GM19035 (cell line): Measurements from ENCODE around the gene TMEM150C.
"Not testable (repeated sequence)": the region's sequence is repeated elsewhere in the genome, so short reads cannot be mapped to it uniquely, and the experiment has no call there.

Source experiments
- ATAC-seq: cut with Tn5 transposase; IDR thresholded peaks from one replicate; pipeline ENCODE4 v1.9.1; 2021; ENCODE audit not compliant: unreplicated experiment

TMEM150C gene

DNA sequence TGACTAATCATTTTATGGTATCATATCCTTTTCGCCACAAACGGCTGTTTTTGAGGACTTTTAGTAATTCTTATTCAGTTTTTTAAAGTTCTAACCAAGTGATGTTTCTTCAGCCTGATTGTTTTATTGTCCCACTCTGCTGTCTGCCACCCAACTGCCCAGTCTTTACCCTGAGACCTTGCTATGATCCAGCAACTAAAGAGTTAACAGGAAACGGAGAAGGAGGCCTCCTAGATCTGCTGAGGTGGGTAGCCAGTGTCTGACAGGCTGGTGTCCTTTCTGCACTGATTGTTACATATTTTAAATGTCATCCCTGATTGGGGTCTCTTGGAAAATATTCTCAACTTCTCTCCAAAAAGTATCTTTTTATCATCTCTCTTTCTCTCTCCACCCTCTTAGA, 7.9 kb upstream of the TMEM150C start:
- no peak for ATAC-seq

DNA sequence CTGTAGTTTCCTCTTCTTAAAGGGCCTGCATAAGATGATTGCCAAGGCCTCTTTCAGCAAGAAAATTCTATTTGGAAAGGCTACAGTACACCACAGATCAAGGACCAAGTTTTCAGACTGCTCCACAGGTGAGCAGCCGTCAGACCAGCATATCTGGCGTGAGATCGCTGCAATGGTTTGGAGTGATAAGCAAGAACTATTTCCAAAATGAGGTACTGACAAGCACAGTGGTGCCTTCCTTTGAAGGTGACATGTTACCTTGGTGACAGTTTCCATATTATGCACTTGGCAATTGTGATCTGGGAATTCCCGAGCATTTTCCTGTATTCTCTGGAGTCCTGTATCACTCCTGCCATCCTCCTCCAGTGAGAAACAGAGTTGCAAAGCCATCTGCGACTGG, 7.3 kb upstream of the TMEM150C start:
- no peak for ATAC-seq

DNA sequence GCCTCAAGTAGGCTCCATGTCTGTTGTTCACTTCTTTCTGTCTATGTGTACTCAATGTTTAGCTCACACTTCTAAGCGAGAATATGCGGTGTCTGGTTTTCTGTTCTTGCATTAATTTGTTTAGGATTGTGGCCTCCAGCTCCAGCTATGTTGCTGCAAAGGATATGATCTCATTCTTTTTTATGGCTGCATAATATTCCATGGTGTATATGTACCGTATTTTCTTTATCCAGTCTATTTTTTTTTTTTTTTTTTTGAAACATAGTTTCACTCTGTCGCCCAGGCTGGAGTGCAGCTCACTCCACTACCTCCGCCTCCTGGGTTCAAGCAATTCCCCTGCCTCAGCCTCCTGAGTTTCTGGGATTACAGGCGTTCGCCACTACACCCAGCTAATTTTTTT, 5.7 kb upstream of the TMEM150C start:
- ATAC-seq, result no peak

DNA sequence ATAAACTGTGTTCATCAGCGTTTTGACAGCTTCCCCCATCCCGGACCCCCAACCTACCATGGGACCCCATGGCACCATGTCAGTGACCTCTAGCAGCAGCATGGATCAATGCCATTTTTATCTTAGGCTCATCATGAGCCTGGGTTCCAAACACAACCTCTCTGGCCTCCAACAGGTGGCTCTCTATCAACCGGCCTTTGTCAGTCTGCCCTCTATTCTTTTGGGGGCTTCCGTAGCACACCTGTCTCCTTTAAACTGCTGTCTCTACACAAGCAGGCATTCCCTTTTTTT, 721 bp upstream of the TMEM150C start:
- ATAC-seq, result no peak

DNA sequence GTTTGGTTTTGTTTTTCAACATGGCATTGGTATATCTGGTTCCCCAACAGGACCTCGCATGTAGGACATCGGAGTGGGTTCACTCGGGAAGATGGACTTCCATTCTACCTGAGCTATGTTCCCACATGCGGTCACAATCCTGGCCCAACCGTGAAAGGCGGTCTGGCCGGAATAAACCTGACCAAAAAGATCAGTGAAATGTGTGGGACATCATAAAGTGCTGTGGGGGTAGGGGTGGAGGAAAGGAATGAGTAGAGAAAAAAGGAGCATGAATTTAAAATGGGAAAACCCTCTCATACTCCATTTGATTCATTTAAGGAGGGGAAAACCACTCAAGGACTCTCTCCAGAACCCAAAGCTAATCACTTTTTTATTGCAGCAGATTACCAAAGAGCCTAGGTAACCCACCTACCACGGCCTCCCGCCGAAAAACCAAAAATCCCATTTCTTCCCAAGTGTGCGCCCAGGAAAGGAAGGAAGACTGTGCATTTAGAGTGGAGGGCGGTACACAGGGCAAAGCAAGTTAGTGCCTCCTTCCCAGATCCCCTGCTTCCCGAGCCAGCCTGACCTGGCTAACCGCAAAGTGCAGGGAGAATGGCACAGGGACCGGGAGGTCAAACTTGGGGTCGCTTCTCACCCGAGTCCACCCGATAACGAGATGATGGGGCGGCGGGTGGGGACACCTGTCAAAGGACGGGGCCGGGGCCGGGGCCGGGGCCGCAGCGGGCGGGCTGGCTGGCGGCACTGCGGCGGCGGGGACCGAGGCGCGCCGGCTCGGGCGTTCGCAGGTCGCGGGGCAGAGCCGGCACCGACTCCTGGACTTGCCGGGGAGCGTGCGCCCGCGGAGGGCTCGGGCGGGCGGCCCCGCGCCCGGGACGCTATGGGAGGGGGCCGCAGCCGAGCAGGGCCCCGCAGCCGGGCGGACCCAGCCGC, 669 bp downstream of the TMEM150C start:
- no peak for ATAC-seq

DNA sequence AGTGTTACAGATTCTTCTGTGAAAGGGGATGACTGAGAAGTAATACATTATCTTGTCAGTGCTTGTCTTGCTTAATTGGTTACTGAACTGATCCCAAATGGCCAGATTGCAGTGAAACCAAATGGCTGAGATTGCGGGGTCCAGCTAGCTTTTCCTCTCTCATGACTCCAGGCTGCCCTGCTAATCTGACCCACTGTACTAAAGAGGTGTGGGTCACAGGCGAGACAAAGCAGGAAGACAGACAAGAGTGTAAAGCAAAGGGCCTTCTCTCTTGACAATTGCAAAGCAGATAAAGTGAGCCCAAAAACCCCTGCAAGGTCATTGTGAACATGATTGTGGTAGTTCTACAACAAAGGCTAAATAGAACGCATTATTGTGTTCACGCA, 2.1 kb downstream of the TMEM150C start:
- no peak for ATAC-seq

DNA sequence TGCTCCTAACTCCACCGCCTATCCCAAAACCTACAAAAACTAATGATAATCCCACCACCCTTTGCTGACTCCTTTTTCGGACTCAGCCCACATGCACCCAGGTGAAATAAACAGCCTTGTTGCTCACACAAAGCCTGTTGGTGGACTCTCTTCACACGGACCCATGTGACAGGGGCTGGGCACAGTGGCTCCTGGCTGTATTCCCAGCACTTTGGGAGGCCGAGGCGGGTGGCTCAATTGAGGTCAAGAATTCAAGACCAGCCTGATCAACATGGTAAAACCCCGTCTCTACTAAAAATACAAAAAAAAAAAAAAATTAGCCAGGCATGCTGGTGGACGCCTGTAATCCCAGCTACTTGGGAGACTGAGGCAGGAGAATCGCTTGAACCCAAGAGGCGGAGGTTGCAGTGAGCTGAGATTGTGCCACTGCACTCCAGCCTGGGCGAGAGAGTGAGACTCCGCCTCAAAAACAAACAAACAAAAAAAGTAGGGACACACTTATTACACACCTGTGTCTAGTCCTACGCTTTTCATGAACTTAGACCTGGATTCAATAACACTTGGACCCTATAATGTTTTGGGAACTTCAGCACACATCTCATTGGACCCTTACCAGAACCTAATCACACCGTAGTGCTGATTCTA, 2.6 kb downstream of the TMEM150C start:
- ATAC-seq, result not testable (repeated sequence)

DNA sequence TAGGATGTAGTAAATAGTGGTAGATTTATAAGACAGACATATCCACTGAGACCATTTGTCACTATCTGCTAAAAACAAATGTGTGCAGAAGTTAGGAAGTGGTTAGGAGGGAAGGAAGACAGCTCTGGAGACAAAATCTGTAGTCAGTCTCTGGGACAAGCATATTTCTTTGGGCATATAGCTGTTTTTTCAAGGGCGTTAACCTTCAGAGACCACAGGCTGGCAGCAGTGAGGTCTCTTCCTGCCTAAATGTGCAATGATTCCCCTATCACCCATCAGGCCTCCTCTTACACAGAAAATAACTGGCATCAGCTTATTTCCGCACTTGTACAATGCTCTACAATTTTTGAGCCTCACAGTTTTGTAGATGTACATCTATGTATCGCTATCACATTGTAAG, 6.5 kb downstream of the TMEM150C start:
- ATAC-seq, result no peak

DNA sequence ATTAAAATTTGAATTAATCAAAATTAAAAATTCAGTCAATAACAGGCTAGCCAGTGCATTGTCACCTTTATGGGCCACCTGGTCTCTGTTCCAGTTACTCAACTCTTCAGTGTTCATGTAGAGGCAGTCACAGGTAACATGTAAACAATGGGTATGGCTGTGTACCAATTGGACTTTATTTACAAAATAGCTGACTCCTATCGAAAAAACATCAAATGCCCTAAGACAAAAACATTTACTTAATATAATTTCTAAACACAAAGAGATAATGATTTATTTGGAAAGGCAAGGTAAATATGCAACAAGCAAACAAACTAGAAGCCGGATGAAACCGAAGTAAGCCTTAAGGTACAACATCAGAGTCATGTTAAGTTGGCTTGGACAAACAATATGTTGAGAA, 8.8 kb downstream of the TMEM150C start:
- no peak for ATAC-seq

DNA sequence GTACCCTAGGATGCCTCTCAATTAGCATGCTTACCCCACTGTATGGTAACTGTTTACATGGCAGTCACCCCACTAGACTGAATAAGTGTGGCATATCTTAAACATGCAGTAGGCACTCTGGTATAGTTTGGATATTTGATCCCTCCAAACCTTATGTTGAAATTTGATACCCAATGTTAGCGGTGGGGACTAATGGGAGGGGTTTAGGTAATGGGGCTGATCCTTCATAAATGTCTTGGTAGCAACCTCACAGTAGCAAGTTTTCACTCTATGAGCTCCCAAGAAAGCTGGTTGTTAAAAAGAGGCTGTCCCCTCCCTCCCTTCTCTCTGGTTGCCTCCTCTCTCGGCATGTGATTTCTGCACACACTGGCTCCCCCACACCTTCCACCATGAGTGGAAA, 10.1 kb downstream of the TMEM150C start:
- no peak for ATAC-seq

DNA sequence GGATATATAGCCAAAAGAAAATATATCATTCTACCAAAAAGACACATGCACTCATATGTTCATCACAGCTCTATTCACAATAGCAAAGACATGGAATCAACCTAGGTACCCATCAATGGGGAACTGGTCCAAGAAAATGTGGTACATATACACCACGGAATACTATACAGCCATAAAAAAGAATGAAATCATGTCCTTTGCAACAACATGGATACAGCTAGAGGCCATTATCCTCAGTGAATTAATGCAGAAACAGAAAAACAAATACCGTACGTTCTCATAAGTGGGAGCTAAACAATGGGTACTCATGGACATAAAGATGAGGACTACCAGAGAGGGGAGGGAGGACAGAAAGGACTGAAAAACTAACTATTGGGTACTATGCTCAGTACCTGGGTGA, 13.9 kb downstream of the TMEM150C start:
- ATAC-seq, result not testable (repeated sequence)

DNA sequence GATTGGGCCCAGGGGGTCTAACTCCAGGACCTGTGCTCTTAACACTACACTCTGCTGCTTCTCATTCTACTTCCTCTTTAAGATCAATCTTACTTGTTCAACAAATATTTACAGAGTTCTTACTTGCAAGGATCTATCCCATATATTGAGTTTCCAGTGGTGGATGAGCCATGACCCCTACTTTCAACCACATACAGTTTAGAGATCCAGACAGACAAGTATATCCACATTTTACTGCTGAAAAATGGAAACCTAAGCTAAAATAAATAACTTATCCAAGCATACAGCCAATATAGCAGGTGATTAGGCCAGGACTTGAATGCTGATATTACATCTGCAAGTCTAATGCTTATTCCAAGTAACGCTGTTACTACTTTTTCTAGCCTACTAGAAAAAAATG, 18.7 kb downstream of the TMEM150C start:
- no peak for ATAC-seq

DNA sequence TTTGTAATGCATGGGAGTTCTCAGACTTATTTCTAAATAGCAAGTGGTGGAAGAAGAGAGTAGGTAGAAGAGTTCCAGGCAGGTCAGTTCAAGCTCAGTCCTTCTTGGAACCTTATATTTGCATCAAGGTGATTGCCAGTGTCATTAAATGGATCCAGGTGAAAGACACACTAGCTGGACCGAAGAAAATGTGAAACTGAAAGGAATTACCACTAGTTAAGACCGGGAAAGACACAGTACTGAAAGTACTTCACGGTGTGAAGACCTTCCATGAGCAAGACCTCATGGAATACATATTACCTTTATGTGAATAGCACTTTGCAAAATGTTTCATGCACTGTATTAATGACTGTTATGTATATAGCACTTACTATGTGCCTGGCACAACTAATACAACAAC, 19.1 kb downstream of the TMEM150C start:
- ATAC-seq, result no peak

DNA sequence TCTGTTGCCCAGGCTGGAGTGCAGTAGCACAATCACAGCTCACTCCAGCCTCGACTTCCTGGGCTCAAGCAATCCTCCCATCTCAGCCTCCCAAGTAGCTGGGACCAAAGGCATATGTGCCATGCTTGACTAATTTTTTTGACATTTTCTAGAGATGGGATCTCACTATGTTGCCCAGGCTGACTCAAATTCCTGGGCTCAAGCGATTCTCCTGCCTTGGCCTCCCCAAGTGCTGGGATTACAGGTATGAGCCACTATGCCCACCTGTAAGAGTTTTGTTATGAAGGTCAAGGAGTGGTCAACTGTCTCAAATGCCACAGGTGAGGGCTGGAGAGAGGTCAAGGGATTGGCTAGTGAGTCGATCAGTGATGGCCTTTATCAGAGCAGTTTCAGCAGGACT, 32.5 kb downstream of the TMEM150C start:
- ATAC-seq, result no peak

DNA sequence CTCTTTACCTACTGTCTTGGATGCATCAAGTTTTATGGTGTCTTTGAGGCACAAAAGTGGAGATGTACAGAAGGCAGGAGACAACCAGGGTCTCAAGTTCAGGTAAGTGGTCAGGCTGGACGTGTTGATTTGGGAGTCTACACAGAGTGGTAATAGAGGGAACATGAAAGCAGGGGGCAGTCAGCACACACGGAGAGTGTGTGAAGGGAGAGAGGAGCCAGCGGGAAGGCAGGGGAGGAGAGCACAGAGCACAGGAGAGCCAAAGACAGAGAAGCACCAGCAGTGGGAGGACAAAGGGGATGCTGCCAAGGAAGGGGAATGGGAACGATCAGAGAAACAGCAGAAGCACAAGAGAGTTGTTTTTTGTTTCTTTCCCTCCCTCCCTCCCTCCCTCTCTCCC, 32.9 kb downstream of the TMEM150C start:
- ATAC-seq, result no peak

DNA sequence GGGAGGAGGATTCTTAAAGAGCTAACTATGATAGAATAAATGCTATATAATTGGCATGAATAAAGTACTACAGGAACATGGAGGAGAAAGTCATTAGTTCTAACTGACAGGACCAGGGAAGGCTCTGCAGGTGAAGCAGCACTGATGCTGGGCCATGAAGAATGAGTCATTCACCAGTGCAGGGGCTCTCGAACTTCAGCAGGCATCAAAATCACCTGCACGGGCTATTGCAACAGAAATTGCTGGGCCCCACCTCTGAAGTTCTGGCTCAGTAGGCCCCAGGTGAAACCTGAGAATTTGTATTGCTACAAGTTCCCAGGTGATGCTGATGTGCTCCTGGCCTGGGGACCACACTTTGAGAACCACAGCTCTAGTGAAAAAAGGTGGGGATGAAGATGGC, 33.7 kb downstream of the TMEM150C start:
- no peak for ATAC-seq

DNA sequence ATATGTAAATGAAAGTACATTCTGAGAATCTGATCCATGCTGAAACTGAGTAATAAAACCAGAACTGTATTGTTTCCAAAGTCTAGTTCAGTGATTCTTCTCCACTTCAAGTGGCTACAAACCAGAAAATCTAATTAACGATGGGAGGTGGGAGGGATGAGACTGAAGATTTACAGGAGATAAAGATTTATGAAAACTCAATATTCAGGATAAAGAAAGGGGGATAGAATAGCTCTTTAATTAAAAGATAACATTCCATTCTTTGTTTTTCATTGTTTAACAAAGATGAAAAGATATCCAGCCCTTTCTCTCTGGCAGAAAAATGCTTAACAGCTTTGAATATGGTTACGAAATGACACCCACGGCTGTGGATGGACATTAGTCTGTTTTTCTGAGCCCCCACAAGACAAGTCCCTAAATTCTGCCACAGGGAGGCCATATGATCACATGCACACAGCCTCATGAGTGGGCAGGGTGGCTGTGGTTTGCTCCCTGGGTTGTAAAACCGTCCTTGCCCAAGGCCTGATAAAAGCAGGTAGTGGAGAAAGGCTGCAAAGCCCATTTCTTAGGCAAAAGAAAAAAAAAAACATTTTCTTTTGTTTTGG, 36.4 kb downstream of the TMEM150C start:
- ATAC-seq, result no peak

DNA sequence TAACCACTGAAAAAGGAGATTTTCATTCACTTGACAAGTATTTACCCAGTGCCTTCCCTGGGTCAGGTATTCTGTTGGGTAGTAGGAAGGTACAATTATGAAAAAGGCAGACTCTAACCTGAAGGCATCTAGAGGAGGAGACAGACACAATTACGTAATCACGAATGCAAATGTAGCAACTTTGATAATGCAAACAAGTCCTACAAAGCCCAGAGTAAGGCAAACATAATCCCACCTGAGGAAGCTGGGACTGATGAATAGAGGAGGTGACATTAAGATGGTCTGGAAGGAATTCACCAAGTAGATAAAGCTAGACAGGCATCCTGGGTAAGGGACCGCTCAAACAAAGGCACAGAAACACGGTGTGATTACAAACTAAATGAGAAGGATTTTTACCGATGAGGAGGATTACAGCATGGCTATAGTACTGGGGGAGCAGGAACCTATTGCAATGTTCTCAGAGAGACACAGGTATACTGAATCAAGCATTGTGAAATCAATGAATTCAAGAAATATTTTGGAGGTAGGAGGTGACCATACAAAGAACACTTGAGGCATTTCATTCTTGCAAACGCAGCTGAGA, 37.1 kb downstream of the TMEM150C start:
- ATAC-seq, result no peak

DNA sequence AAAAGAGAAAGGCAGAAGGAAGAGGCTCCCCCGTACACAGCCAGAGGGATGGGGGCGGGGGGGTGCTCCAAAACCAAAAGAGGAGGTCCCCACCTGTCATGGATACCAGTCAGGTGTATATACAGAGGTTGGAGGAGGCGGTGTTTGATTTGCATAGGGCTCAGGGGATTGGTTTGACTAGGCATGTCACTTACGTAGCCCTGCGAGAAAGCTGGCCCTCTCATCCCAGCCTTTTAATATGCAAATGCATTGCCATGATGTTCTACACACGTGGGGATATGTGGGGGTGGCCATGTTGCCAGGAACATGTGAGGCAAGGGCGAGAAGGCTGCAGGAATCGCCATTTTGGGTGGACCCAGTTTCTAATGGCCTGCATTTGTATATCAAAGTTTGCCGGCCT, 38.6 kb downstream of the TMEM150C start:
- ATAC-seq, result no peak

DNA sequence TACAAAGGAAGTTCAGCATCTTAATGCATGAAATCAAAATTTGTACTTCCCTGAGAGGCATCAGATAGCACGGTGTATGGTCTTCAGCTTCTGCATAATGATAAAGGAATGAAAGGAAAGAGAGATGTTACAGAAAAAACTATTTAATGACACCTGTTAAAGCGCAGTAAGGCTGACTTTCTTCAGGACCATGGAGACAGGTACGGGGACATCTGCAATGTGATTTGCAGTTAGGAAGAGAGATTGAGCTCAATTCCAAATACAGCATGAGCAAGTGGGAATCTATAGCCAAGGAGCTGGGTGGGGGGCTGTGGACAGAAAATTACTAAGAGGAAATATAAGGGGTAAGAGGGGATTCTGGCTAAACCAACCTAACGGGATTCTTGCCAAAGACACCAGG, 39.3 kb downstream of the TMEM150C start:
- no peak for ATAC-seq

DNA sequence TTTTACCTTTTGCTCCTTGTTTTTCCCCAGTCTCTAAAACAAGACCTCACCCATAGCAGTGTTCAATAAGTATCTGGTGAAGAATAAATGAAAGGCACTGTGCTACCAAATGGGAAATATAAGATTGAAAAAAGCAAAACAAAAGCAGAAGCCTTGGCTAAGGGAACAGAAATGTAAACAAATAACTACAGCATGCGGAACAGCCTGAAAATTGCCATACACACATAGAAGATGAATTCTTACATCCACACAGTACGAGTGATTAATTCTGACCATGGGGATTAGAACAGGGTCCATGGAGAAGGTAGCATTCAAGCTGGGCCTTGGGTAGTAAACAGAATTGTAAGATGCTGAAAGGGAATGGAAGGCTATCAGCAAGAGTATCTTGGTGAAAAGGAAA, 40.5 kb downstream of the TMEM150C start:
- ATAC-seq, result no peak

DNA sequence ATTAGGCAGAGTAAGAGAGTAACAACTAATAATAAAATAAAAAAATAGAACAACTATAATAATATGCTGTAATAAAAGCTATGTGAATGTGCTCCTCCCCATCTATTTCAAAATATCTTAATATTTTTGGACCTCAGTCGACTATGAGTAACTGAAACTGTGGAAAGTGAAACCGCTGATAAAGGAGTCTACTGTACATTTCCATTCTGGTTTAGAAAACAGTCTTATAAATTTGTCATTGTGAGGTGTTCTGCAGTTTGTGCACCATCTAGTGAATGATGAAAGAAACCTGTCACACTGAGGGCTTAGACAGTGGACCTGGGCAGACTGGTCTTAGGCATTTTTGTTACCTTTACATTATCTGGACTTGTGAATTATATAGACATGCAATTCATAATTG, 42.0 kb downstream of the TMEM150C start:
- ATAC-seq, result no peak
